Stomach (tissue), 4 donors: ENCODE measurements around the gene BRWD1.

Source experiments
- CTCF ChIP-seq, 7 experiments: fragments of 450-650 bp in 4 of 7; fragments of 200-600 bp in 3 of 7; sonication (generic) in 3 of 7; IDR thresholded peaks; one replicate each; pipeline ENCODE4 v1.5.1; 2016 to 2019; ENCODE audit warnings: antibody characterized with exemption in 7 of 7, control low read depth in 2 of 7, mild to moderate bottlenecking in 1 of 7
- EP300 ChIP-seq: sonication (generic); formaldehyde crosslinking; IDR thresholded peaks from one replicate; pipeline ENCODE4 v1.6.1; 2017; ENCODE audit warnings: antibody characterized with exemption

- no peak for TF ChIP-seq EP300
- no peak for TF ChIP-seq CTCF (IDR thresholded peaks at IDR 0.05)
These were observed 160.1 kb downstream of the BRWD1 start for GRCh38 chr21:39153373-39153772.
